C1 segment of cervical spinal cord (tissue), 14 donors: ENCODE results near the gene PNPLA7.
"Not testable (repeated sequence)": the region's sequence is repeated elsewhere in the genome, so short reads cannot be mapped to it uniquely, and the experiment has no call there.

Experiments used
- DNase-seq, 14 donors: peaks; one replicate each; lab custom pipeline; 2025; lab: John Stamatoyannopoulos, UW

Gene PNPLA7

DNA sequence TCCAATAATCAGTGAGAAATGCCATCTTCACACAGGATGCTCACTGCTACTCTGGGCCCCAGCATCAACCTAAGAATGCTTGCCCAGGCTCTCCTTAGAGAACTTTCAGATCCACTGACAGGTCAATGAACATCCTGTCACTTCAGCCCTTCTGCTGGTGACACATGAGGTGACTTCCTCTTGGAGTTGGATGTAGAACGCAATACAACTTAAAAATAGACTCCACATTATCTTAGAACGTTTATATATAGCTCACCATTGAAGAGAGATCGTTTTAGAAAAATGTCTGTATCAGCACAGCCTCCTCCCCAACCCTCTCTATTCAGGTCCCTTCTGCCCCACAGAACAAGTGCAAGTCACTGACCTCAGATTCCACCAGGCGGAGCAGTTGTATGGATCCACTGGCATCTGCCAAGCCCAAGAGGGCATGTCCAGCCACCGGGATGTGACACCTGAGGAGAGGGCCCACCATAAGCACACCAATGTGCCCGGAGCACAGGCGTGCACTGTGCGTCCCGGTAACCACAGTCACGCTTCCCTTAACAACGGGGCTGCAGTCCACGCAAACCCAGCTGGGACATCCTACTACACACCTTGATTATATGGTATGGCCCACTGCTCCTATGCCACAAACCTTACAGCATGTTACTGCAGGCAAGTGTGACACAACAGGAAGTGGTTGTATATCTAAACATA, 25.7 kb upstream of the PNPLA7 start:
- DNase-seq, result no peak

DNA sequence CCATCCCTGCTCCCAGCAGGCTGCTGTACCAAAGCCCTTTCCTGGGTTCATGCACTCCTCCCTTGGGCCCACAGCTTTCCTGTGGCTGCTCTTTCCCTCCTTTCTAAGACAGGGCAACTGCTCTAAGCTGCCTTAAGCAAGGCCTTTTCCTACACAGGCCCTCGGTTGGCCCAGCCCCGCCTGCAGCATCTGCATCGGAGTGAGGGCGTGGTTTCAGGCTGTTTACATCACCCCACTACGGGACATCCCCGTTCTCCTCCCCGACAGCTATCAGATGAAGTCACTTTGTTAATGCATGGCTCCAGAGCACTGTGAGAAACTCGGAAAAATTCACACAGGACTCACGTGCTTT, 25.1 kb upstream of the PNPLA7 start:
- DNase-seq, result peak in 3 of 14 donors; percentile 7 to 34 (median 8)

GRCh38 chr9:137574192-137574591, 24.0 kb upstream of the PNPLA7 start:
- DNase-seq, result no peak

DNA sequence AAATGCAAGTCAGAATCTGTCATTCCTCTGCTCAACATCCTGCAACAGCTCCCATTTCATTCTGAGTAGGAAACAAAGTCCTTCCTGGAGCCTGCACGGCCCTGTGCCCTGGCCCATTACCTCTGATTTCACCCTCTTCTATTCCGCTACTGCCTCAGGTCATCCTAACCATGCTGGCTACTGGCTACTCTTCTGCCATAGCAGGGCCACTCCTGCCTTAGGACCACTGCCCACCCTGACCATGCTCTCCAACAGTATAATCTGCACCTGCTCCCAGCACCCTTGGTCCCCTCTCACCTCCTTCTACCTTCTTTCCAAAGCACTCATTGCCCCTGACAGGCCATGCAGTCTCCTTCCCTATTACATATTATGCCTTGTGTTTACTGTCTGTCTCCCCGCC, 20.4 kb upstream of the PNPLA7 start:
- DNase-seq, result no peak

DNA sequence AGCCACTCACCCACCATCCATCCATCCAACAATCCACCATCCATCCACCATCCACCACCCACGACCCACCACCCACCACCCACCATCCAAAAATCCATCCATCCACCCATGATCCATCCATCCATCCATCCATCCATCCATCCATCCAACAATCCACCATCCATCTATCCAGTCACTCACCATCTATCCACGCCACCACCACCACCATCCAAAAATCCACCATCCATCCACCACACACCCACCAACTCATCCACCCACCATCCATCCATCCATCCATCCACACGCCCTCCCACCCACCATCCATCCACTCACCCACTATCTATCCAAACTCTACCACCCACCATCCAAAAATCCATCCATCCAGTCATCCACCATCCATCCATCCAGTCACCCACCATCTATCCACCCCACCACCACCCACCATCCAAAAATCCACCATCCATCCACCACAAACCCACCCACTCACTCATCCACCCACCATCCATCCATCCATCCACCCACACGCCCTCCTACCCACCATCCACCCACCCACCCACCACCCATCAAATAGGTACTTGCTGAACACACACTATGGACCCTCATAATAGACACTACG, 19.5 kb upstream of the PNPLA7 start:
- no peak for DNase-seq

- not testable (repeated sequence) for DNase-seq
Measured at GRCh38 chr9:137568445-137568844, 18.2 kb upstream of the PNPLA7 start.

DNA sequence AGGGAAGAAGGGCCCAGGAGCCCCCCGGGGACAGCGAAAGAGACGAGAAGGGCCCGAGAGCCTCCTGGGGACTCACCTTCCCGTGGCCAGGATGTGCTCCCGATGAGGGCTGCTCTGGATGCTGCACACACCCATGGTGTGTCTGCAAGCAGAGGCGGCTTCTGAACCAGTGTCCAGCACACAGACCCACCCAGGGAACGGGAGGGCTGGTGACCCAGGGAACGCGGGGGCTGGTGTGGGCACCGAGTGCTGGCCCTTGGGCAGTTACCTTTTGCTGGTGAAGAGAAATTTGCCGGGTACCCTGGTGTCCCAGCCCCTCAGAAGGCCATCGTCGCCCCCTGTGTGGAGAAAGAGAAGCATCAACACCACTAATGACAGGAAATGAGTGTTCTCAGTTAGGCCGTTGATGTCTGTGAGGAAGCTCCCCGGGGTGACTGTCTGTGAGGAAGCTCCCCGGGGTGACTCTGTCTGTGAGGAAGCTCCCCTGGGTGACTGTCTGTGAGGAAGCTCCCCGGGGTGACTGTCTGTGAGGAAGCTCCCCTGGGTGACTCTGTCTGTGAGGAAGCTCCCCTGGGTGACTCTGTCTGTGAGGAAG, 14.7 kb upstream of the PNPLA7 start:
- DNase-seq, result no peak

GRCh38 chr9:137564134-137564533, 13.9 kb upstream of the PNPLA7 start:
- no peak for DNase-seq

GRCh38 chr9:137558127-137558526, 7.9 kb upstream of the PNPLA7 start:
- DNase-seq, result no peak

GRCh38 chr9:137556069-137556838, 6.1 kb upstream of the PNPLA7 start:
- DNase-seq, result no peak

GRCh38 chr9:137555179-137555578, 5.0 kb upstream of the PNPLA7 start:
- no peak for DNase-seq

DNA sequence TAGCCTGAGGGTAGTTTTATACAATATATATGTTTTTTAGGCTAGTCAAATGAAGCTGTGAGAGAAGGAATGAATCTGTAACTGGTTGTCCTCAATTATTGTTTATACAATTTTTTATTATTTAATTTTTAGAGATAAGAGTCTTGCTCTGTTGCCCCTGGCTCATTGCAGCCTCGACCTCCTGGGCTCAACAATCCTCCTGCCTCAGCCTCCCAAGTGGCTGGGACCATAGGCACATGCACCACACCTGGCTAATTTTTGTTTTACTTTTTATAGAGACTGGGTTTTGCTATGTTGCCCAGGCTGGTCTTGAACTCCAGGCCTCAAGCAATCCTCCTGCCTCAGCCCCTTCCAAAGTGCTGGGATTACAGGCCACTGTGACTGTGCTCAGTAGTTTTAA, 4.1 kb upstream of the PNPLA7 start:
- DNase-seq, result no peak

GRCh38 chr9:137553654-137554053, 3.5 kb upstream of the PNPLA7 start:
- DNase-seq, result not testable (repeated sequence)

- peak in 1 of 14 donors; percentile 40 for DNase-seq
Measured at GRCh38 chr9:137552022-137552768, 2.0 kb upstream of the PNPLA7 start.

DNA sequence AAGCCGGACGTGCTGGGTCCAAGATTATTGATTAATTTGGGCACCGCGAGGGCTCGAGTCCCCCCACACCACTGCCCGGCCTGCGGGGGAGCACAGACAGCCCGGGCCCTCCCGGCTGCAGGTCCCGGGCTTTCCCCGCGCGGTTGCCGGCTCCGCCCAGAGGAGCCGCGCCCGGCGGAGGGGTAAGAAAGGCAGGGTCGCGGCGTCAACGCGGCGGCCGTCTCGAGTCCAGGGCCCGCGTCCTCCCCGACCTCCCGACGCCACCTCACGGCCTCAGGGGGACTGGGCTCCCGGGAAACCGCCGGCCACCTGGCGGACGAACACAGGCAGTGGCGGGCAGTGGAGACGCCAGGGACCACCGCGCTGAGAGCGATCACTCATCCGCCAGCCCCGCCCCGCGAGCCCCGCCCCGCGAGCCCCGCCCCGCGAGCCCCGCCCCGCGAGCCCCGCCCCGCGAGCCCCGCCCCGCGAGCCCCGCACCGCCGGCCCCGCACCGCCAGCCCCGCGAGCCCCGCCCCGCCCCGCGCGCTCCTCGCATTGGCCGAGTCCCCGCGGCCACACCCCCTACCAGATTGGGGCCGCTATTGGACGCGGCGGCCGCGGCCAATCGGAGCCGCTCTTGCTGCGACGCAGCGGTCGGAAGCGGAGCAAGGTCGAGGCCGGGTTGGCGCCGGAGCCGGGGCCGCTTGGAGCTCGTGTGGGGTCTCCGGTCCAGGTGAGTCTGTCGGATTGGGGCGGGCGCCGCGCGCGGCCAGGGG, 1.2 kb upstream of the PNPLA7 start, which contains the start of gene MRPL41:
Gene MRPL41, plus strand, starts transcription at position 616 of the 758 bp plus-strand sequence. CDS start 203 bp downstream, outside the sequence.
- peak in 13 of 14 donors; percentile 59 to 90 (median 81) for DNase-seq

DNA sequence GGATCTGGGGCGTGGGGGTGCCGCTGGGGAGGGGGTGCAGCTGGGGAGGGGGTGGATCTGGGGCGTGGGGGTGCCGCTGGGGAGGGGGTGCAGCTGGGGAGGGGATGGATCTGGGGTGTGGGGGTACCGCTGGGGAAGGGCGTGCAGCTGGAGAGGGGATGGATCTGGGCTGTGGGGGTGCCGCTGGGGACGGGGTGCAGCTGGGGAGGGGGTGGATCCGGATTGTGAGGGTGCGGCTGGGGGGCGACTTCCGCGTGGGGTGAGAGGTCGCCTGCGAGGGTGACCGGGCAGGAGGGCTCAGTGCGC, 709 bp upstream of the PNPLA7 start:
- not testable (repeated sequence) for DNase-seq

DNA sequence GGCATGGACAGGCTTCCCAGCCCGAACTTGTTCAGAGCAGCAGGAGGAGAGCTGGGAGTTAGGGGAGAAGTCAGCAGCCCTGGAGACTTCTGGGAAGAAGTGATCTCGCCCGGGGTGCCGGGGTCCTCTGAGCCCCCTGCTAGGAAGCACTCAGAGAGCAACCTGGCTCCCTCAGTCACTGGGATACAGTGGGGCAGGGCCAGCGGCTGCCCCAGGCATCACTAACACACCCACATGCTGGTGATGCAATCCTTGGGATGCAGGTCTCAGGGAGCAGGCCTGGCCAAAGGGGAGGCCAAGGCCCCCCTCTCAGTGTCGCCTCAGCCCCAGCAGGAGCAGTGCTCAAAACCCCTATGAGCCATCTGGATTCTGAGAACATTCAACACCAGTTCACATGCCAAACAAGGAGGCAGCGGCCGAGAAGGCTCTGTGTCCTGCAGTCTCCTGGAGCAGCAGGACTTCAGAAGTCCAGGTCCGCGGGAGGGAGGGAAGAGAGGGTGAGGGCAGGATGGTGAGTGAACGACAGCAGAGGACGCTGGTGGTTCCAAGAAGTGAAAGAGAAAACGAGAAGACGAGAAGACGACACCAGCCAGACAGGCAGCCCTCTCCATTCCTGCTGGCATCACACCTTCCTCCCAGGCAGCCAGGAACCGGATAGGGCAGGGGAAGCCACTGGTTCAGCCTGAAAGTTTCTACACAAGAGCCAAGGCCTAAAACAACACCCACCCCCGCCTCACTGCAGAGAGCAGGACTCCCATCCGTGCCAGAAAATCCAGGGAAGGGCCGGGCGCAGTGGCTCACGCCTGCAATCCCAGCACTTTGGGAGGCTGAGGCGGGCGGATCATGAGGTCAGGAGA, 2.3 kb downstream of the PNPLA7 start:
- DNase-seq, result peak in 1 of 14 donors; percentile 33

DNA sequence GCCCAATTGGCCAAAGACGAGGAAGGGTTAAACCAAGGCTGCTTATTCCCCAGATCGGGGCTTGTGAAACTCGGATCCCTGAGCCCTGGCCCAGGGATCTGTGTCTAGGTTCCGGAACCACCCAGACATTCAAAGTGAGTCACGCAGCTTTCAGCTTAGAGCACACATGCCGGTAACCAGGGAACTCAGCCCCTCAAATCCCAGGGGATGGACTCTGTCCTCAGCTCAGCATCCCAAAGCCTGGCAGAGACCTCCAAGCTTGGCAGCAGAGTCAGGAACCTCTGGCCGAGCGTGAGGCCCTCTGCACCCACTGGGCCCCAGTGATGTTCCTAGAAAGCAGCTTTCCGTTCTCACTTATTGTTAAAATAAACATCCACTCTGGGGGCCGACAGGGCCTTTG, 5.1 kb downstream of the PNPLA7 start:
- DNase-seq, result peak in 1 of 14 donors; percentile 42

- peak in 1 of 14 donors; percentile 25 for DNase-seq
Measured at GRCh38 chr9:137544176-137544760, 5.9 kb downstream of the PNPLA7 start.
